Activated T-helper 2 cell treated with anti-CD3 and anti-CD28 coated beads, Interferon-gamma antibody, Interleukin-2, Interleukin-4, amounts not matched to agents 10 μg/mL and 5 μg/mL and 100 μg/mL, durations not matched to agents 14 hours and 24 hours and 36 hours (primary cell): Measurements from ENCODE around the gene USP9X. TPM values are rescaled to one million over a fixed set of nuclear protein-coding genes. Genes with fewer than 3 reads are reported as not detected.
"Not testable (repeated sequence)": the region's sequence is repeated elsewhere in the genome, so short reads cannot be mapped to it uniquely, and the experiment has no call there.

Experiments
- DNase-seq: peaks from one replicate; pipeline ENCODE4 v3.0.0; 2021; ENCODE audit warnings: low spot score
- H3K27ac Mint-ChIP-seq: one replicate; pipeline ENCODE4 v1.8.0; 2021; ENCODE audit warnings: mixed read lengths
- H3K27me3 Mint-ChIP-seq: one replicate; pipeline ENCODE4 v1.8.0; 2021; ENCODE audit warnings: low read depth, mixed read lengths
- H3K36me3 Mint-ChIP-seq: one replicate; pipeline ENCODE4 v1.8.0; 2021; ENCODE audit warnings: low read depth, mixed read lengths
- H3K4me1 Mint-ChIP-seq: one replicate; pipeline ENCODE4 v1.8.0; 2021; ENCODE audit warnings: low read depth, mixed read lengths
- H3K4me3 Mint-ChIP-seq: one replicate; pipeline ENCODE4 v1.8.0; 2021; ENCODE audit warnings: low read depth, mild to moderate bottlenecking, moderate library complexity, mixed read lengths
- H3K9me3 Mint-ChIP-seq: one replicate; pipeline ENCODE4 v1.8.0; 2021; ENCODE audit warnings: mixed read lengths
- intact Hi-C: fragments of 100-400 bp; cut with micrococcal nuclease; formaldehyde crosslinking; loops from one replicate; pipeline ENCODE4 v1.15.1; 2023
- total RNA-seq: library from RNA; stranded (reverse); gene quantifications from 2 replicates; pipeline ENCODE4 v1.2.3, GENCODE V29; 2022

USP9X gene
- 53.4 and 54.4 TPM in 2 replicates for total RNA-seq

- peaks cover 22% of the 10 kb centered on the region for H3K4me1 Mint-ChIP-seq
- no peaks in the 10 kb centered on the region for H3K27me3 Mint-ChIP-seq
- peak within 1 kb of the TSS; percentile 99 for H3K27ac Mint-ChIP-seq
- no peaks in the 10 kb centered on the region for H3K9me3 Mint-ChIP-seq
- H3K4me3 Mint-ChIP-seq = peak within 1 kb of the TSS; percentile 89
- peak; percentile 78 for DNase-seq
- intact Hi-C loops = loop anchor here (1.0 to 10.0 kb wide), 6 partner anchors 32 to 438 kb away; partner anchors contain the start of genes CXorf38 and MED14
- H3K36me3 Mint-ChIP-seq = peaks cover 17% of the 10 kb centered on the region
Observed at GRCh38 chrX:41084893-41085511, at the start of gene USP9X. TSS of gene USP9X (plus strand) at chrX:41085445. CDS start at chrX:41123629, 38,184 bp downstream.

DNA sequence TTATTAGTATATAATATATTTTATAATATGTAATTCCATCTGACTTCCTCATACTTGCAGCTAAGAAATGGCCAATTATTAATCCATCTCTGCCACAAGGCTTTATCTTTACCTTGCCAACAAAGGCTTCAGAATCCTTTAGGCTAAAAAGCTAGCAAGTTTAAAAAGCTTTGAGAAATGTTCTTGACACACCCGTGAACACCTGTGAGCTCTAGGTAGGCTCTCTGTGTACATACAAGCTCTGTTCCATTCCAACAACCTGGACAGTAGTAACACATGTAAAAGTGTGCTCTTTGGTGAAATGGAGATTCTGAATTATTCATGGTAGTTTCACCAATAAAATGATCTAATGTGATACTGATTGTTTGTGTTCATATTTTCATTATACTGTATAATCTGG is 49.7 kb upstream of the USP9X start:
- H3K27me3 Mint-ChIP-seq = no peaks in the 10 kb centered on the region
- intact Hi-C loops = no loop called here
- no peak overlapping the region for H3K4me3 Mint-ChIP-seq
- H3K27ac Mint-ChIP-seq = no peak overlapping the region
- DNase-seq = no peak
- no peaks in the 10 kb centered on the region for H3K36me3 Mint-ChIP-seq
- H3K9me3 Mint-ChIP-seq = no peaks in the 10 kb centered on the region
- no peaks in the 10 kb centered on the region for H3K4me1 Mint-ChIP-seq

DNA sequence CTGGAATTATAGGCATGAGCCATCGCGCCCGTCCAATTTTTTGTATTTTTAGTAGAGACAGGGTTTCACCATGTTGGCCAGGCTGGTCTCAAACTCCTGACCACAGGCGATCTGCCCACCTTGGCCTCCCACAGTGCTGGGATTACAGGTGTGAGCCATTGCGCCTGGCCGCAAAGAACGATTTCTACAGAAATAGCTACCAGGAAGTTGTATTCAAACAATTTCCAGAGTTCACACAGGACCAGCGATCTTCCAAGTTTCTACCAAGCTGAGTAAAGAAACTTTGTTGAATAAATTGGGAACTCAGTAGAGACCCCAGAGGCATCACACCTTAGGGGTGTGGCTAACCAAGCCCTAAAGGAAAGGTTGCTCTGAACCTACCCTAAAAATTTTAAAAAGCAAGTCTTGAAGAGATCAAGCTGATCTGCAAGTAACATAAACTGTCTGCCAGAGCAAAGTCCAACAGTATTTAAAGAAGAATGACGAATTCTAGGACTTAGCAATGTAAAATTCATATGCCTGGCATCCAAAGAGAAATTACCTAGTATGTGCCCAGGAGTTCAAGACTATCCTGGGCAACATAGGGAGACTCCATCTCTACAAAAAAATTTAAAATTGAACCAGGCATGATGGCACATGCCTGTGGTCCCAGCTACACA is 48.4 kb upstream of the USP9X start:
- Mint-ChIP-seq H3K27ac (no peak overlapping the region), H3K27me3 (no peaks in the 10 kb centered on the region), H3K4me3 (no peak overlapping the region), H3K9me3 (no peaks in the 10 kb centered on the region), H3K4me1 (no peaks in the 10 kb centered on the region), H3K36me3 (no peaks in the 10 kb centered on the region)
- no peak for DNase-seq
- intact Hi-C loops = no loop called here

- no peak overlapping the region for H3K4me3 Mint-ChIP-seq
- no peak overlapping the region for H3K27ac Mint-ChIP-seq
- no peaks in the 10 kb centered on the region for H3K27me3 Mint-ChIP-seq
- intact Hi-C loops = no loop called here
- H3K9me3 Mint-ChIP-seq = no peaks in the 10 kb centered on the region
- H3K36me3 Mint-ChIP-seq = no peaks in the 10 kb centered on the region
- no peak for DNase-seq
- H3K4me1 Mint-ChIP-seq = no peaks in the 10 kb centered on the region
Observed at GRCh38 chrX:41043196-41043595, 42.0 kb upstream of the USP9X start.

DNA sequence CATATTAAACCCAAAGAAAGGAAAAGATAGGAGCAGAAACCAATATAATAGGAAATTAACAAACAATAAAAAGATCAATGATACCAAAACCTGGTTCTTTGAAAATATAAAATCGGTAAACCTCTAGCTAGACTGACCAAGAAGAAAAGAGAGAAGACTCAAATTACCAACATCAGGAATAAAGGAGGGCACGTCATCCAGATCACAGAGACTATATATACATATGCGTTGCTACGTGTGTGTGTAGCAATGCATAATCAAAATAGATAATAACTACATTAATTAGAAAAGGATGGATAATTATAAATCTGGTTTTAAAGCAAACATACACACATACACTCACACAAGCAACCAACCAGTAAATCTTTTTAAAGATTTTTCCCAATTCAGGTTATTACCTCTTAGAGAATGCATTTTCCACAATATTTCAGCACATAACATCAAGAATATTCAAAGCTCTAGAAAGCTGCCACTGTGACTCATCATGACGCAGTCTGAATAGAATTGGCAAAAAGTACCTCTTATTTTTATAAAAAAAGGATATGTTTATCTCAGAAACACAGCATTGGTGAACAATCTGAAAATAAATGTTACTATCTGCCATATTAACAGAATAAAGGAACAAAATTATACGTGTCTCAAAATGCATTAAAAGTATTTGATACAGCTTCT is 41.4 kb upstream of the USP9X start:
- no peaks in the 10 kb centered on the region for H3K4me1 Mint-ChIP-seq
- H3K36me3 Mint-ChIP-seq = no peaks in the 10 kb centered on the region
- H3K4me3 Mint-ChIP-seq = no peak overlapping the region
- no peak for DNase-seq
- intact Hi-C loops = no loop called here
- no peaks in the 10 kb centered on the region for H3K9me3 Mint-ChIP-seq
- no peaks in the 10 kb centered on the region for H3K27me3 Mint-ChIP-seq
- no peak overlapping the region for H3K27ac Mint-ChIP-seq

DNA sequence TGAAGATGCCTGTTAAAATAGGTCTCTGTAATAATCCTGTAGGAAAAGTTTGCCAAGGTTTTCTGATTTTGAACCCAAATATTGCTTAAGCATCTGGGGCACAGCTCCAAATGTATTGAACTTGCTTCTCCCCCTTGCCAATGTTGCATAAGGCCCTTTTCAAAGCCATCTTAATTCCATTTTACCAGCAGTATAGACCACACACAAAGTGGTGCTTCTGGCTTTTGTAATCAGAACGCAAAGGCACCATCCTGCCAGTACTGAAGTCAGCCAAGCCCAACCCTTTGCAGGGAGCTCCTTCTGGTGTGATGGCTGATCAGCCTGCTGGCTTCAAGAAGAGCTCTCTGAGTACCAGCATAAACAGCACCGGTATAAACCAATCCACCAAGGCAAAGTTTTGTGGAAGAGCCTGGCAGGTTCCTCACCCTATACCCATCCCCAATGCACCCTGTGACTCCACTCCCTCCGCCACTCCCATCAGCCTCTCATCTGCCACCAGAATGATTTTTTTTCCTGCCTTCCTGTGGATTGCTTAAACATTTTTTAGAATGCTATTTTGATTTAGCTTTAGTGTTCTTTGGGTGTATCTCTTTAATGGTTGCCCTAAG is 39.2 kb upstream of the USP9X start:
- DNase-seq = no peak
- Mint-ChIP-seq H3K4me3 (no peak overlapping the region), H3K27ac (no peak overlapping the region), H3K4me1 (no peaks in the 10 kb centered on the region), H3K36me3 (no peaks in the 10 kb centered on the region), H3K9me3 (no peaks in the 10 kb centered on the region), H3K27me3 (no peaks in the 10 kb centered on the region)
- intact Hi-C loops = no loop called here

- DNase-seq = no peak
- Mint-ChIP-seq H3K4me1 (no peaks in the 10 kb centered on the region), H3K36me3 (no peaks in the 10 kb centered on the region), H3K27me3 (no peaks in the 10 kb centered on the region), H3K4me3 (no peak overlapping the region), H3K9me3 (no peaks in the 10 kb centered on the region), H3K27ac (no peak overlapping the region)
- intact Hi-C loops = no loop called here
Observed at GRCh38 chrX:41047878-41048534, 37.2 kb upstream of the USP9X start.

- no peak overlapping the region for H3K27ac Mint-ChIP-seq
- H3K27me3 Mint-ChIP-seq = no peaks in the 10 kb centered on the region
Observed at GRCh38 chrX:41050359-41050758, 34.9 kb upstream of the USP9X start.

GRCh38 chrX:41051288-41051687 is 34.0 kb upstream of the USP9X start:
- DNase-seq = no peak
- no peaks in the 10 kb centered on the region for H3K36me3 Mint-ChIP-seq
- no peak overlapping the region for H3K4me3 Mint-ChIP-seq
- no peaks in the 10 kb centered on the region for H3K4me1 Mint-ChIP-seq
- no peaks in the 10 kb centered on the region for H3K9me3 Mint-ChIP-seq
- no peaks in the 10 kb centered on the region for H3K27me3 Mint-ChIP-seq
- H3K27ac Mint-ChIP-seq = no peak overlapping the region
- intact Hi-C loops = no loop called here

More at GRCh38 chrX:41050359-41050758, 34.9 kb upstream of the USP9X start:
- no peak overlapping the region for H3K4me3 Mint-ChIP-seq
- H3K4me1 Mint-ChIP-seq = no peaks in the 10 kb centered on the region
- DNase-seq = no peak
- H3K9me3 Mint-ChIP-seq = no peaks in the 10 kb centered on the region
- no peaks in the 10 kb centered on the region for H3K36me3 Mint-ChIP-seq
- intact Hi-C loops = no loop called here

- DNase-seq = no peak
- Mint-ChIP-seq H3K4me1 (no peaks in the 10 kb centered on the region), H3K9me3 (no peaks in the 10 kb centered on the region), H3K4me3 (no peak overlapping the region), H3K27me3 (no peaks in the 10 kb centered on the region), H3K36me3 (no peaks in the 10 kb centered on the region), H3K27ac (no peak overlapping the region)
- intact Hi-C loops = no loop called here
Observed at GRCh38 chrX:41055740-41056139, 29.5 kb upstream of the USP9X start.

GRCh38 chrX:41063276-41063675 is 22.0 kb upstream of the USP9X start:
- H3K9me3 Mint-ChIP-seq, H3K4me3 Mint-ChIP-seq, intact Hi-C loops, DNase-seq, H3K27me3 Mint-ChIP-seq, H3K36me3 Mint-ChIP-seq, H3K4me1 Mint-ChIP-seq, H3K27ac Mint-ChIP-seq: not testable (repeated sequence)

- Mint-ChIP-seq H3K4me1 (peaks cover 2% of the 10 kb centered on the region), H3K27me3 (no peaks in the 10 kb centered on the region), H3K36me3 (no peaks in the 10 kb centered on the region), H3K4me3 (no peak overlapping the region), H3K27ac (no peak overlapping the region), H3K9me3 (no peaks in the 10 kb centered on the region)
- DNase-seq = no peak
- intact Hi-C loops = no loop called here
Observed at GRCh38 chrX:41064018-41064417, 21.2 kb upstream of the USP9X start.
